Loucy (cell line): ENCODE measurements around the gene MINDY2.

Experiments used
- CTCF ChIP-seq: fragments of 200-600 bp; sonication (generic); conservative IDR thresholded peaks from 2 replicates; pipeline ENCODE4 v1.5.1; 2014; ENCODE audit warnings: mild to moderate bottlenecking, antibody characterized with exemption, low read length
- EZH2phosphoT487 ChIP-seq: fragments of 200-600 bp; IDR thresholded peaks from 2 replicates; pipeline ENCODE4 v1.6.1; 2018; ENCODE audit warnings: antibody characterized with exemption, mild to moderate bottlenecking, moderate library complexity, borderline replicate concordance

- no peak for TF ChIP-seq CTCF
- no peak for TF ChIP-seq EZH2phosphoT487
These were observed 85.0 kb downstream of the MINDY2 start for GRCh38 chr15:58856086-58856485.
